ENCODE measurements around the gene CHSY1. TPM values are rescaled to one million over a fixed set of nuclear protein-coding genes. Genes with fewer than 3 reads are reported as not detected.

The CHSY1 gene
- total RNA-seq, 4 donors from 2014 or later: 25.6 to 62.8 (median 46.0) TPM

DNA sequence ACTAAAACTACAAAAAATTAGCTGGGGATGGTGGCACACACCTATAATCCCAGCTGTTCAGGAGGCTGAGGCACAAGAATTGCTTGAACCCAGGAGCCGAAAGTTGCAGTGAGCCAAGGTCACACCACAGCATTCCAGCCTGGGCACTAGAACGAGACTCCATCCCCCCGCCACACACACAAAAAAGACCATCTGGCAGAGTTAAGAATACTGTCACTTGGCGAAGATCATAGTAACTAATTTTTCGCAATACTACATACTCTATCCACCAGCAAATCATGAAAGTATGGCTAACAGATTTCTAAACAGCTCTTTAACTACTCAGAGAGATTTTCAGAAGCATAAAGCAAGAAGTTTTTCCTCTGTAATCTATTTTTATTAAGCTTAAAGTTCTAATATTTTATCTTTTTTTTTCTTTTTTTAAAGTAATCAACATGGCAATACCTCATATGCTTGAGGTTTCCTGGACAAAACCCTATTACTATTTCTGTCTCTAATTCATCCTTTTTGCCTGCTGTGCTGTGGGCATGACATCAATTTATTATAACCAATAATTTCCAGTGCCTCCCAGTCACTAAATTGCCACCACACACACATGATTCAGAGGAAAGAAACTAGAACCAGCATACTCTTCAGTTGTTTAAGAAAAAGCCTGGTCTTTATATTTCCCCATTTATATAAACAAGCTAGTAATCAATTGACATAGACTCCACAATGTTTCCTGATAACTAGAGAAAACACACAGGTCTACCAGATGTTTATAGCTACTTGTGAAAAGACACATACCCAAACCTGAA is 46.9 kb downstream of the CHSY1 start:
- DNase-seq: no peak
- H3K9me3 ChIP-seq: no peaks in the 10 kb centered on the region
- H3K4me3 ChIP-seq: no peak overlapping the region
- no peak overlapping the region for H3K27ac ChIP-seq
- TF ChIP-seq CTCF (IDR thresholded peaks at IDR 0.05) (no peak), POLR2A (IDR thresholded peaks at IDR 0.05) (no peak)
- H3K4me1 ChIP-seq: peaks cover 0 to 7% of the 10 kb centered on the region in 2 donors
- no peaks in the 10 kb centered on the region for H3K27me3 ChIP-seq
- intact Hi-C loops (cut with DNase I; ENCODE audit: low total_unique reads): no loop called here
- no peaks in the 10 kb centered on the region for H3K36me3 ChIP-seq

DNA sequence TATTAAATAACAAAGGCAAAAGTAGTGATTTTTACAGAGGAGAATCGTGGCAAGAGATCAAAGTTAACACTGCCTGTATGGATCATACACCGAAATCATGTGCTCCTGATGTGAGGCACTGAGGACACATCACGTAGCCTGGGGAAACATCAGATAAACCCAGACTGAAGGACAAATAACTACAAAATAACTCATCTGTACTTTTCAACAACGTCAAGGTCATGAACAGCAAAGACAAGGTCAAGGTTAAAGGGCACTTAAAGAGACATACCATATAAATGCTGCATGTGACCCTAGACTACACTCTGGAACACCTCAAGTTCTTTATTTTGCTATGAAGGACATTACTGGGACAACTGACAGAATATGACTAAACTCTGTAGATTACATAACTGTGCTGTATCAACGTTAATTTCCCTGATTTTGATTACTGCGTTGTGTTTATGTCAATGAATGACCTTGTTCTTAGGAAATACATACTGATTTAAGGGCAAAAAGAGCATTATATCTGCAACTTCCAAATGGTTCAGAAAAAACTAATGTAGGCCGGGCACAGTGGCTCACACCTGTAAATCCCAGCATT is 48.1 kb downstream of the CHSY1 start:
- DNase-seq: no peak
- H3K36me3 ChIP-seq: no peaks in the 10 kb centered on the region
- no peaks in the 10 kb centered on the region for H3K9me3 ChIP-seq
- no peaks in the 10 kb centered on the region for H3K27me3 ChIP-seq
- H3K4me1 ChIP-seq: no peaks in the 10 kb centered on the region
- no peak overlapping the region for H3K27ac ChIP-seq
- no peak for TF ChIP-seq CTCF (IDR thresholded peaks at IDR 0.05)
- no peak for TF ChIP-seq POLR2A (IDR thresholded peaks at IDR 0.05)
- no peak overlapping the region for H3K4me3 ChIP-seq
- intact Hi-C loops (cut with DNase I; ENCODE audit: low total_unique reads): no loop called here

GRCh38 chr15:101203029-101203573 is 48.7 kb downstream of the CHSY1 start:
- DNase-seq: no peak
- TF ChIP-seq CTCF (IDR thresholded peaks at IDR 0.05): no peak
- TF ChIP-seq POLR2A (IDR thresholded peaks at IDR 0.05): no peak
- Histone ChIP-seq H3K4me1 (no peaks in the 10 kb centered on the region), H3K27me3 (no peaks in the 10 kb centered on the region), H3K4me3 (no peak overlapping the region), H3K9me3 (no peaks in the 10 kb centered on the region), H3K36me3 (no peaks in the 10 kb centered on the region), H3K27ac (no peak overlapping the region)
- intact Hi-C loops (cut with DNase I; ENCODE audit: low total_unique reads): no loop called here

GRCh38 chr15:101201411-101202174 is 50.3 kb downstream of the CHSY1 start:
- Histone ChIP-seq H3K9me3 (no peaks in the 10 kb centered on the region), H3K4me3 (no peak overlapping the region), H3K36me3 (no peaks in the 10 kb centered on the region), H3K27ac (peak overlapping the region; percentile 61 to 66), H3K27me3 (no peaks in the 10 kb centered on the region), H3K4me1 (no peaks in the 10 kb centered on the region)
- intact Hi-C loops (cut with DNase I; ENCODE audit: low total_unique reads): no loop called here
- TF ChIP-seq POLR2A (IDR thresholded peaks at IDR 0.05) (peak; percentile 0 to 37), CTCF (IDR thresholded peaks at IDR 0.05) (no peak)
- peak; percentile 89 to 92 for DNase-seq

All from uterus (tissue), 4 donors.